Hepatocyte (in vitro differentiated cells): Measurements from ENCODE around the gene CTDSP2.

ENCODE experiments used
- EZH2 ChIP-seq: fragments of 200-600 bp; sonication (generic); IDR thresholded peaks from 2 replicates; pipeline ENCODE4 v1.6.1; 2016; ENCODE audit warnings: antibody characterized with exemption, mild to moderate bottlenecking, borderline replicate concordance
- EZH2phosphoT487 ChIP-seq: fragments of 200-600 bp; sonication (generic); IDR thresholded peaks from one replicate; pipeline ENCODE4 v1.6.1; 2018; ENCODE audit warnings: antibody characterized with exemption, mild to moderate bottlenecking, low read depth, moderate library complexity; ENCODE audit not compliant: unreplicated experiment, severe bottlenecking
- TF ChIP-seq, protein P1 (sequence below): fragments of 200-600 bp; sonication (generic); IDR thresholded peaks from 2 replicates; pipeline ENCODE4 v1.5.1; 2016; ENCODE audit warnings: antibody characterized with exemption, mild to moderate bottlenecking; ENCODE audit not compliant: poor library complexity

DNA sequence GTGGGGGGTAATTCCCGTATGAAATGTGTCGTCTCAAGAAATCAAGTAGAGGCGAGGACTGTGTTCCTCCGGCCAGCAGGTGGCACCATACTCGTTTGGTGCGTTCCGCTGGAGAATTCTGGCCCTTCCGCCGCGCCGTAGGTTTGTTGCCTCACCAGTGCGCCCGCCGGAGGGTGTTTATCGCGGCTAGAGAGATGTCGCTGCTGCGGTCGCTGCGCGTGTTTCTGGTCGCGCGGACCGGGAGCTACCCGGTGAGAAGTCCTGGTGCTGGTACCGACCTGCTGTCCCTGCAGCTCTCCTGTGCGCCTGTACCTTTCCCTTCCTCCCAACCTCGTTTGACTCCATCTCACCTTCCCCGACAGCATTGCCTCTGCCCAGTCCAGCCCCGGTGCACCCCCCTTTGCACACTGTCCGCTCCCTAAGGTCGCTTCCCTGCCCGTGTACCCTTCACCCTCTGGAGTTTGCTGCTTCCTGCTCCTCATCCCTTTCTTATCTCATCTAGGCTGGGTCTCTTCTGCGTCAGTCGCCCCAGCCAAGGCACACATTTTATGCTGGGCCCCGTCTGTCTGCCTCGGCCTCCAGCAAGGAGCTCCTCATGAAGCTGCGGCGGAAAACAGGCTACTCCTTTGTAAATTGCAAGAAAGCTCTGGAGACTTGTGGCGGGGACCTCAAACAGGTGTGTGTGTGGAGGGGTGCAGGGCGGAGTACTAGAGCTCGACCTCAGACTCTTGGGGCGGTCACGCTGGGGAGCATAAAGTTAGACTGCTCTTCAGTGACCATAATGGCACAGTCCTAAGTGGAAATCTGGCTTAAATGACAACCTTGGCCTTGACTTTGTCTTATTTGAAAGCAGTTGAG, 63.7 kb downstream of the CTDSP2 start, which contains the start of gene TSFM:
- TF ChIP-seq, protein P1, sequence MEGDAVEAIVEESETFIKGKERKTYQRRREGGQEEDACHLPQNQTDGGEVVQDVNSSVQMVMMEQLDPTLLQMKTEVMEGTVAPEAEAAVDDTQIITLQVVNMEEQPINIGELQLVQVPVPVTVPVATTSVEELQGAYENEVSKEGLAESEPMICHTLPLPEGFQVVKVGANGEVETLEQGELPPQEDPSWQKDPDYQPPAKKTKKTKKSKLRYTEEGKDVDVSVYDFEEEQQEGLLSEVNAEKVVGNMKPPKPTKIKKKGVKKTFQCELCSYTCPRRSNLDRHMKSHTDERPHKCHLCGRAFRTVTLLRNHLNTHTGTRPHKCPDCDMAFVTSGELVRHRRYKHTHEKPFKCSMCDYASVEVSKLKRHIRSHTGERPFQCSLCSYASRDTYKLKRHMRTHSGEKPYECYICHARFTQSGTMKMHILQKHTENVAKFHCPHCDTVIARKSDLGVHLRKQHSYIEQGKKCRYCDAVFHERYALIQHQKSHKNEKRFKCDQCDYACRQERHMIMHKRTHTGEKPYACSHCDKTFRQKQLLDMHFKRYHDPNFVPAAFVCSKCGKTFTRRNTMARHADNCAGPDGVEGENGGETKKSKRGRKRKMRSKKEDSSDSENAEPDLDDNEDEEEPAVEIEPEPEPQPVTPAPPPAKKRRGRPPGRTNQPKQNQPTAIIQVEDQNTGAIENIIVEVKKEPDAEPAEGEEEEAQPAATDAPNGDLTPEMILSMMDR = peak; percentile 95
- TF ChIP-seq EZH2phosphoT487 (no peak), EZH2 (no peak)
